Measurements from ENCODE around the gene RNF157.
"Not testable (repeated sequence)": the region's sequence is repeated elsewhere in the genome, so short reads cannot be mapped to it uniquely, and the experiment has no call there.

Gene RNF157

DNA sequence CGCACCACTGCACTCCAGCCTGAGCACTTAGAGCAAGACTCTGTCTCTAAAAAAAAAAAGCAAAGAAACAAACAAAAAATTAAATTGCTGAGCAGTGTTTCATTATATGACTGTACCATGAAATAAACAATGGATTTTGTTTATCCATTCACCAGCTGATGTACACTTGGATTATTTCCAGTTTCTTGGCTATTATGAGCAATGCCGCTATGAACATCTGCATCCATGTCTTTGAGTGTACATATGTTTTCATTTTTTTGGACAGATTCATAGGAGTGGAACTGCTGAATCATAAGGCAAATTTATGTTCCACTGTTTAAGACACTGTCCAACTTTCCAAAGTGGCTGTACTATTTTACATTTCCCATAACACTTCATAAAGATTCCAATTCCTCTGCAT is 8.0 kb downstream of the RNF157 start:
- DNase-seq: no peak

DNA sequence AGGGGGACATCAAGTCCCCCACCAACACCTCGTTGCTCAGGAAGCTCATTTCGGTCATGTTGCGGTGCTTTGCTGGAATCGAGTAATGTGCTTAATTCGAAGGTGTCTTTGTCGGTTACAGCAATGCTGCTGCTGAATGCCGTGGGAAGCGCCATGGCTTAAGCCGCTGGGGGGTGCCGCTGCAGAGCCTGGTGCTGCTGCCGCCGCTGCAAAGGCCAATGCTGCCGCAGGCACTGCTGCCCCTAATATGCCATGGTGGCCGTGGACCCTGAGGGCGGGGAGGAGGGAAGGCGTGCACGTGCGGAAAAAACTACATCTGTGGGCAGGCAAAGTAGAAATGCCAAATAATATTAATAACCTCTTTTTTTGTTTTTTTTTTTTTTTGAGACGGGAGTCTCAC is 13.5 kb downstream of the RNF157 start:
- not testable (repeated sequence) for DNase-seq

DNA sequence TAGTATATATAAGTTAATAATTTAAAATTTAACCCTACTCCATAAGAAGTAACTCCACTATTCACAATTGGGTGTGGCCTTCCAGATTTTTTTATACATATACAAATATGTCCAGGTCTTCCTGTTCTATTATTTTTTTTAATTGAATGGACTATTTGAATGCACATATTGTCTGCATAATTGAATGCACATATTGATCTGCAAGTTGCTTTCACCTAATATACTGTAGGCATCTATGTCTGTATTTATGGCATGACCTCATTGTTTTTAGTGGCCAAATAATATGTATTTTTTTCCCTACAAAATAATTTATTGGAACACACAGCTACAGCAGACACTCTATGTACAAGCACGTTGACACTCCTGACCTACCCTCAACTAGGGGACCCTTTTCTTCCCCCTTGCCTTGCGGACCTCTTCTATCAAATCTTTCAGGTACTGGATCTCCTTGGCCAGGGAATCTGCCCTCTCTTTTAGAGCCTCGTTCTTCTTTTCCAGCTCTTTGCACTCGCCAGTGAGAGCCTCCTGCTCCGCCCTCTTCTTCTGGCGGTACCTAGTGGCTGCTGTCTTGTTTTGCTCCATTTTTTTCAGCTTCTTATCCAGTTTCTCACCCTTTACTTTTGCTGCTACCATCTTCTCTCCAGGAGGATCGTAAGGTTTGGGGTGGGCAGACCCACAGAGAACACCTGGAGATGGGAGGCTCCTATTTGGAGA is 14.8 kb downstream of the RNF157 start:
- DNase-seq: not testable (repeated sequence)

DNA sequence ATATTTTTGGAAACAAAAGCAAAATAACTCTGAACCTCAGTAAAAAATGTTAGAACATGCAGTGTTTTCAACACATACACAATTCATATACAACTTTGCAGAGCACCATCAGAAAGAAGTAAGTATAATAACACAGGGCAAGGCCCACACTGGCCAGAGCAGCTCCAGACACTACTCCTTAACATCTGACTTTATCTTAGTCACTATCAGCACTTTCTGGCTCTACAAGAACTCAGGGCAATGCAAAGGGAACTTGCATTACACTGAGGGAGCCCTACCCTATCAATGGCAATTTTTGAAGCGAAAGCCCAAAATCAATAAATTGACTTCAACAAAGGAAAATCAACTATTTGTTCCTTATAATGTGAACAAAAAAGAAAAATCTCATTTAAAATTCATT is 16.5 kb downstream of the RNF157 start:
- no peak for DNase-seq

DNA sequence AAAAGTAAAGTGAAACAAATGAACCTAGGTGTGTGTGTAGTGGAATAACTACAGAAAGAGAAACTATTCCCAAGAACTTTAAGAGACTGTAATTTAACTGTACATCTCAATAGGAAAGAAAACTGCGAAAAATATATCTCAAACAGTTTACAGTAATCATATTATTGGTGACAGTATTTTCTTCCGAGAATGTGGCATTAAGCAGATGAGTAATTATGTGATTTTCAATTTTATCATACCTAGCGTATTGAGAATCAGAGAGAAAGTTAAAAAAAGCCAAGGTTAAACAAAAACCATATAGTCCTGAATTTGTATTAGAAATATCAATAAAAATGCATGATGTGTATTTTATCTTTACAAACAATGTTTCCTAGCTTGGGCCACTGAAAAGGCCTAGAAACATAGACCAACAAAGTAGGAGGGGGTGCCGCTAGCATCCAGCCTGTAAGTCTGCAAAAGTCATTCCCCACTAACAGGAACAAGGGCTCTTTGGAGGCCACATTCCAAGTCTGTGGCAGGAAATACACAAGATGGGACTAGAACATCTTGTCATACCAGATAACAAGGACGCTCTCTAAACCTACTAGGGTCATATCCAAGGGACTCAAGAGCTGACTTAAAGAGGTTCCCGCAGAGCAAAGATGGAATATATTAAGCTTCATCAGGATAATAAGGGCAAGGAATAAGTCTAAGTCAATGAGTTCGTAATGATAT is 20.5 kb downstream of the RNF157 start:
- no peak for DNase-seq

DNA sequence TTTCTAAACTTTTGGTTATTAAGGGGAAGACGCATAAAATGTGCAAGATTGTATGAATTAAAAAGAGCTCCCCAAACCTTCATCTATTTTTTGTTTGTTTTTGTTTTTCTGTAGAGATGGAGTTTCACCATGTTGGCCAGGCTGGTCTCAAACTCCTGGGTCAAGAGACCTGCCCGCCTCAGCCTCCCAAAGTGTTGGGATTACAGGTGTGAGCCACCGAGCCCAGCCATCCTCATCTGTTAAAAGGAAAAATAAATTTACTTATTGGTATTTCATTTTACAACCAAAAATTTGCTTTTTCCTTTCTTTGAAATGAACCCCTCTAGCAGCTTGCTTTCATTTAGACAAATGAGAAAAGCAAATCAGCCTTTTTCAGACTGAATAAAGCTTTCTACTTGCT is 23.2 kb downstream of the RNF157 start:
- no peak for DNase-seq

DNA sequence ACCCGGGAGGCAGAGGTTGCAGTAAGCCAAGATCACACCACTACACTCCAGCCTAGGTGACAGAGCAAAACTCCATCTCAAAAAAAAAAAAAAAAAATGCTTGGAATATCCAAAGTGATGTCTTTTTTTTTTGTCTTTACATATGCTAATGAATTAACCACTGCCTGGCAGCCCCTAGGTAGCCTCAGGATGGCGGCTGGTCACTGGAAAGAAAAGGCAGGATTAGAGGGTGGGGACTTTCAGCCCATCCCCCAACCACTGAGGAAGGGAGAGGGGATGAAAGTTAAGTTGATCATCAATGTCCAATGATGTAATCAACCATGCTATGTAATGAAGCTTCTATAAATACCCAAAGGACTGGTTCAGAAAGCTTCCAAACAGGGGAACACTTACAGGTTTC is 26.8 kb downstream of the RNF157 start:
- no peak for DNase-seq

DNA sequence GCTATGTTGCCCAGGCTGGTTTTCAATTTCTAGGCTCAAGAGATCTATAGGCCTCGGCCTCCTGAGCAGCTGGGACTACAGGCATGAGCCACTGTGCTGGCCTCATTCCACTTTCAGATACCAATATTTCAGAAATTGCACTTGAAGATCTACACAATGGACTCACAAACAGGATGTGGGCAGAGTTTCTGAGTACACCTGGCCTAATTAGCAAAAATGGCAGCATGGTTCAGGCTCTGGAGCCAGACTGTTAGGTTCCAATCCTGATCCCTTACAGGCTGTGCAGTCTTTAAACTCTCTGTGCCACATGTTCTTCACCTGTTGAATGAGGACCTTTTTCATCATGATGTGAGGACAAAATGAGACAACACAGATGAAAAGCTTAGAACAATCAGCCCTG is 32.2 kb downstream of the RNF157 start:
- no peak for DNase-seq

DNA sequence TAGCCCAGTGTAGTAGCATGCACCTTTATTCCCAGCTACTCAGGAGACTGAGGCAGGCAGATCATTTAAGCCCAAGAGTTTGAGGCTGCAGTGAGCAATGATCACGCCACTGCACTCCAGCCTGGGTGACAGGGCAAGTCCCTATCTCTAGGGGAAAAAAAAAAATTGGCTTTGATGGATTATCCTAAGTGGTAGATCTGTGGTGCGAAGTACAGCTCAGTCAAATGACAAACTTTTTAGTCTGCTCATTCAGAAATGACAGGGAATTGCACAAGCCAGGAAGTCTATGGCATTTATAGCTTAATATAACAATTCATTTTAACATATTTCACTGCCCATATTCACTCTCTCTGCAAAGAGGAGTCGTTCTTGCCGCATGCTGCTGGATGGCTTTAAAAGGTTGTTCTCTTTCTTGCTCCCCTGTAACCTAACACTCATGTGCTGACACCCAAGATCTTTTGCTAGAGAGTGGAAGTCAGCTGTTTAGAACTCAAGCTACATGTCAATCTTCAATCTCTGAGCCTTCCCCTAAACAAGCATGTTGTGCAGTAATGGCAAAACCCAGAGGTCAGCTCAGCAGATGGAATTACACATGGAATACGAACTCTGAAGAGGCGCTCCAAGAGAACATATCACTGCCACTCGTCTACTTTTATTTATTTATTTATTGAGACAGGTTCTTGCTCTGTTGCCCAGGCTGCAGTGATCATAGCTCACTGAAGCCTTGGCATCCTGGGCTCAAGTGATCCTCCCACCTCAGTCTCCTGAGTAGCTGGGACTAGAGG is 32.8 kb downstream of the RNF157 start:
- no peak for DNase-seq

DNA sequence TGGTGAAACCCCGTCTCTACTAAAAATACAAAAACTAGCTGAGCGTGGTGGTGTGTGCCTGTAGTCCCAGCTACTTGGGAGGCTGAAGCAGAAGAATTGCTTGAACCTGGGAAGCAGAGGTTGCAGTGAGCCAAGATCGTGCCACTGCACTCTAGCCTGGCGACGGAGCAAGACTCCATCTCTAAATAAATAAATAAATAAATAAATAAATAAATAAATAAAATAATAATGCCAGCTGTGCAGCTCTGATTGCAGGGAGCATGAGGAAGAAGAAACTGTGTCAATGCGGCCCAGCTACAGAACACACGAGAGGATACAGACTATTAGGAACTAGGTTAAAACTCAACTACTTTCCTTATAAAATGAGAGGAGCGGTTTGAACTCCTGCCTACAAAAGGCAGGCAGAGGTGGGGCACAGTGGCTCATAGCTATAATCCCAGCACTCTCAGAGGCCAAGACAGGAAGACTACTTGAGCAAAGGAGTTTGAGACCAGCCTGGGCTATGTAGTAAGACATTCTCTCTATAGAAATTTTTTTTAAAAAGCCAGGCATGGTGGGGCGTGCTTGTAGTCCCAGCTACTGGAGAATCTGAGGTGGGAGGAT is 34.6 kb downstream of the RNF157 start:
- DNase-seq: not testable (repeated sequence)

DNA sequence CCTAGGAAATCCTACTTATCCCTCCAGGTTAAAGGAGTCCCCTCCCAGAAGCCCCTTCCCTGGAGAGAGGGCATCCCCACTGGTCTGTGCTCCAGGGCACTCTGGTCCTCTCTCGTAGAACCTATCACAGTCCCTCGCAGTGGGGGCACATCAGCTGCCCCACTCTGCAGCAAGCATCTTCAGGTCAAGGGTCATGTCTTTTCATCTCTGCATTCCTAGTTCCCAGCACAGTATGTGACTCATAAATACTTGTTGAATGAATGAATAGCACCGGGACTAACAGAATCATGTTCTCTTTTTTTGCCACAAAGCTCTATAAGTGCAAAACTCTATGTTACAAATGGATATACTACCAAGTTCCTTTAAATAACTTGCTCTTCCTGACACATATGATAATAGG is 36.0 kb downstream of the RNF157 start:
- DNase-seq: no peak

DNA sequence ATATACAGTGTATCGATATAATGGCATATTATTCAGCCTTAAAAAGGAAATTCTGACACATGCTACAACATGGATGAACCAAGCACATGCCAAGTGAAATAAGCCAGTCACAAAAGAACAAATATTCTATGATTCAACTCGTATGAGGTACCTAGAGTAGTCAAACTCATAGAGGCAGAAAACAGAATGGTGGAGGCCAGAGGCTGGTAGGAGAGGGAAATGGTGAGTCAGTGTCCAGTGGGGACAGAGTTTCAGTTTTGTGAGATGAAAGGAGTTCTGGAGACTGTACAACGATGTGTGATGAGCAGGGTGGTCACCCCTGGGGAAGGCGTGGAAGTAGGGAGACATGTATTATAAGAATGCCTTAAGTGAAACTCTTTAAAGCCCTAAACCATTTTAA is 39.9 kb downstream of the RNF157 start:
- DNase-seq: no peak

DNA sequence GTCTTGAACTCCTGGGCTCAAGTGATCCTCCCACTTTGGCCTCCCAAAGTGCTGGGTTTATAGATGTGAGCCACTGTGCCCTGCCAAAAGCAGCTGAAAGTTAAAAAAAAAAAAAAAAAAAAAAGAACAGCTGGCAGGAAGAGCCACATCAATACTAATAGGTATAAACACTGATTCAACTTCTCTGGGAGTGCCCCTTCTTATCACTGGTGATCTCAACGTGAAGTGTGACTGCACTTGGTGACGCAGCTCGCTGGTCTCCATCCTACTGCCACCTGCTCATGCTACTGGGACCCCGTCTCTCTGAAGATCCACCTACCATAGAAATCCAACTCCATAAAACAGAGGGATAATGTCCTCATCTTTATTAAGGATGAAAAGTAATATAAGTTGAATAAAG is 40.8 kb downstream of the RNF157 start:
- peak; percentile 57 to 68 for DNase-seq

DNA sequence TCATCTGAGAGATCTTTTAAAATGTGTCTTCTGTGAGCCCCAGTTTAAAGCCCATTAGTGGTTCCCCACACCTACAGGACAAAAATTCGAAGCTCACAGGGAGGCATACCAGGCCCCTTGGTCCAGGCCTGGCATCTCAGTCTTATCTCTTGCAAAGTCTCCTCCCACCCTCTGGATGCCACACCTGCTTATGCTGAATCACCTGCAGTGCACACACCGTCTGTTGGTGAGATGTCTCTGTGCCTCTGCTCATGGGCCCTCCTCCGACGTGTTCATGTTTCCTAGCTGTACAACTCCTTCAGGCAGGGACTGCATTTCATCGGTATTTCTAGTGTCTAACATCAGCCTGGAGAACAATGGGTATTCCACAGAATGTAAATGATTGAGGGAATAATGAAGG is 41.6 kb downstream of the RNF157 start:
- DNase-seq: no peak

DNA sequence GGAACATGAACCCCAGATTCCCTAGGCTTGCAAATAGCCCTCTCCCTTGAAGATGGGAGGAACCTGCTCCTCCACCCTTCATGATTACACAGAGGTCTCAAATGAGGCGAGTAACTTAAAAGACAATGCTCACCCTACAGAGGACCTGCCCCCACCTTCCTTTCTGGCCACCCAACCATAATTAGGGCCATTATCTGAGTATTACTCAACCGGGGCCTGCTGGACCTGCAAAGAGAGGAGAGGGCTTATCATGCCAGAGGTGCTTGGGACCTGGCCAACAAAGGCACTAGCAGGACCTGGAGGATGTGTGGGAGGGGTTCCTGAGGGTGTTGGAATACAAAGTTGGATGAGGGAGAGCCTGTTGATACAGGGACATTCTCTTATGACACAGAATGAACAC is 42.4 kb downstream of the RNF157 start:
- DNase-seq: no peak

DNA sequence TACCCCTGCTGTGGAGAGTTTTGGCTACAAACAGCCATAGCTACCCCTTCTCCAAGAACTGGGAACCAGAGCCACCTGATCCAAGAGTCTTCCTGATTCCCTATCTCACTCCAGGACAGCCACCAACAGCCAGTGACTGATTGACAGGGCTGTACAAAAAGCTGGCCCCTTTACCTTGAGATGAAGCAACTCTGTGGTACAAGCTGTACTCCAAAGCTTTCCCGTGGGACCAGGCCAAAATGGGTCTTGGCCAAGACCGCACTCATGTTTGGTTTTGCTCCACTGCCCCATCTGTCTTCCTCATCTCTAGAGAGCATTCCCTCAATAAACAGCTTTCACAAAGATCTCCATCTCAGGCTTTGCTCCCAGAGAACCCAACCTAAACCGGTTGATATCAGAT is 43.6 kb downstream of the RNF157 start:
- no peak for DNase-seq

DNA sequence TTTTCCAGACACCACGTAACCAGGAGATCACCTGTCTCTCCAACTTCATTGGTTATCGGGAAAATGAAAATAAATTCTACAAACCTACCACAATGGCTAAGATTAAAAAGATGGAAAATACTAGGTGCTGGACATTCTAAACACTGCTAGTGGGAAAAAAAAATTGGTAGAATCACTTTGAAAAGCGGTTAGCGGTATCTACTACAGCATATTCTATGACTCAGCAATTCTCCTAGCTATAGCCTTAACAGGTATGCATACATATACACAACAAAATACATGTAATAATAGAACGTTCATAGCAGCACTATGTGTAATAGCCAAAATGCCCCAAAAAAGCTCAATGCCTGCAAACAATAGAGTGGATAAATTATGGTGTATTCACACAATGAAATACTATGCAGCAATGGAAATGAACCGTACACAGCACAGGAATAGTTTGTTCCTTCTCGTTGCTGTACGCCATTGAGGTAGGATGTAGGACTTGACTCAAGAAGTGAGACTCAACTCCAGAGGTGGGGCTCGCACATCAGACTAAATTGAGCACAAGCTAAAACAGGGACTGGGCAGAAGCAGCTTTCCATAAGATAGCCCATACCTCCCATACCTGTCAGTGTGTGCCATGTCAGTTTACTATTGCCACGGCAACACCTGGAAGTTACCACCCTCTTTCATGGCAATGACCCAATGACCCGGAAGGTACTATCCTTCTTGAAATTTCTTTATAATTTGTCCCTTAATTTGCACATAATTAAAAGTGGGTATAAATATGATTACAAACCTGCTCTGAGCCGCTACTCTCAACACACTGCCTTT is 44.8 kb downstream of the RNF157 start:
- no peak for DNase-seq

DNA sequence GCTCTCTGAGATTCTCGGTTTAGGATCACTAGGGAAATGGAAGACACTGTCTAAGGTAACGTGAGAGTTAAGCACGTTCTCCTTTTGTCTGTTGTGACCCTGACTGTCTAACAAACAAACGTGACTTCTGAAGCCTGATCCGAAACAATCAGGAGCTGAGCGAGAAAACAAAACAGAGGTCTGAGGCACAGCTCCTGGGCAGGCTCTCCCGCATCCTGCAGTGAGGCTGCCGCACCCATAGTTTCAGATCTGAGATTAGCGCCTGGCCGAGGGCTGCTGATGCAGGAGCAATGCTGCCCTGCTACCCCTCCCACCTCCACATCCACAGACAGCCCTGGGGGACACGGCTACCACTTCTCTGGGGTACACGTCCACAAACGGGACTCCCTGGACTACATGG is 46.7 kb downstream of the RNF157 start:
- DNase-seq: peak in 1 of 2 experiments; percentile 50

DNA sequence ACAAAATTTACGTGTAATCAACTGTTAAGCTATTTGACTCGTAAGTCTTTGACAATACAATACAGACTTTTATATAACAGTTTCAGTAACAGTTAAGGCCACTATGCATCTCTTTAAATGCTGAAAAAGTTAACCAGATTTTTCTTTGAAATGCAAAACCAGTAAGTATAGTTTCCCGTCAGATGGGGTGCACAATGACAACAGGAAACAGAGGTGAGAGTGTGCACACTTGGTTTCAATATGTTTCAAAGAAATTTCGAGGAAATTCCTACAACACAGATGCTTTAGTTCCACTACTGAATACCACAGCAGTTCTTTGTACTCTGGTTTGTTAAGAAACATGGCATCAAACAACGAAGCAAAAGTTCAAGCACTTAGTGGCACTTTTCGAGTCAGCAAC is 48.4 kb downstream of the RNF157 start:
- DNase-seq: no peak

DNA sequence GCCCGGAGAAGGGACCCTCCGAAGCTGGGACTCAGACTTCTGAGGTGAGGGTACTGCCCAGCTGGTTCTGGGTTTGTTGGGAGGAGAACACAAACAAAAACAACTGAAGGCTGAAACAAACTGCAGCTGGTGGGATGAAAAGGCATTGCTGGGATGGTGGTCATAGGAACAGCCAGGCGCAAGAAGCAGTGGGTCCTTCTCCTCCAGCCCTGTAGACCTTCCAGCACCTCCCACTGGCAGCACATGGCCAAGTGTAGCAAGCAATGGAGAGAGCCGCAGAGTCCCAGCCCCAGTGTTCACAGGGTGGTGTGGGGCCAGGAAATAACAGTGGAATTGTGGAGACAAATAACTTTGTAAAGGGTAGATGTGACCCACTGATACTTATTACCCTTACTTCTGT is 50.6 kb downstream of the RNF157 start:
- DNase-seq: no peak

DNA sequence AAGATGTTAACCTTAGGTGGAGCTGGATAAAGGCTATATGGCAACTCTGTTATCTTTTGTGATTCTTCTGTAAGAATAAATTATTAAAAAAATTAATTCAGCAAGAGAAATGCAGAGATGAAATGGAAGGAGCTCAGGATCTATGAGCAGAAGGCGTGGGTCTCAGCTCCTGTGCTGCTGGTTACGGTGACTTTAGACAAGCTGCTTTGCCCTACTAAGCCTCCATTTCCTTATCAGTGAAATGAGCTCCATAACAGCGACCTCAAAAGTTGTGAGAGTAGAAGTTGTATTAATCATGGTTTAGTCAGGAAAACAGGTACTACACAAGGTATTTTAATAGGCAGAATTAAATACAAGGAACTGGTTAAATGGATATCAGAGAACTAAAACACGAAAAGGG is 51.0 kb downstream of the RNF157 start:
- DNase-seq: no peak

DNA sequence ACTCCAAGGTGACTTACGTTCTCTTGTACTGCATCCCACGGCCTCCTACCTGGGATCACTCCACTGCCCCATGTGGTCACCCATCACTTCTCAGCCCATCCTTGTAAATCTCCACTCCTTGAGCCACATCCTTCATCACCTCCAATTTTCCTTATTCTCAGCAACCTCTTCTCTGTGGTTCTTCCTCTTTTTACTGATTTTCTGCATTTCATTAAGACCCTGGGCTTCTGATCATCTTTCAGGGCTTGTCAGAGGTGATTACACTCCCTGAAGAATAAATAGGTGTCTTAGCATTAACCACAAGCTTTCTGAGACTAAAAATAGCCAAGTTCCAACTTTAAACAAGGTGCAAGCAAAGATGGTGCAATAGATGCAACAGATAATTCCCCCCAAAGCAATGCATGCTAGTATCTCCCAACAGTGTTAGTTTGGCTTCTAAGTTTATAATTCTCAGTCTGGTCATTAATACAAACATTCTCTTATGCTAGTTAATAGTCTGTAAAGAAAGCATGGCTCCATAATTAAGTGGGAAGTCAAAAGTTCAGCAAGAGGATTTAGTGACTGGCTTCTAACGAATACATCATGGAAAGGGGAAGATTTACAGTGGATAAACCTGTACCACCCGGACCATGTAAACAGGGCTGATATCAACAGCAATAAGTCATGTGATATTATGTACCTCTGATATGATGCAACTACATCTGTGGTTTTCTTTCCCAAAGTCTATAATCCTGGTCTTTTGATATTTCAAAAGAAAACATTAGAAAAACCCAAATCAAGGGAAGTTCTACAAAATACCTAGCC is 51.9 kb downstream of the RNF157 start:
- DNase-seq: no peak

Measured in activated CD4-positive, alpha-beta T cell treated with anti-CD3 and anti-CD28 coated beads, Interleukin-2, amount 50 U/mL, for 48 hours (primary cell).